Left colon (tissue), 2 donors: Measurements from ENCODE around the gene RNF111. TPM values are rescaled to one million over a fixed set of nuclear protein-coding genes. Genes with fewer than 3 reads are reported as not detected.
A peak's percentile ranks its signal among the peaks of the same experiment; 100 is the strongest.
"Not testable (repeated sequence)": the region's sequence is repeated elsewhere in the genome, so short reads cannot be mapped to it uniquely, and the experiment has no call there.

Experiments
- ATAC-seq: fragments of 200-7000 bp; cut with Tn5 transposase; one replicate; pipeline ENCODE4 v1.9.1; 2020; ENCODE audit warnings: mild to moderate bottlenecking, moderate library complexity
- DNase-seq, 2 donors: peaks; one replicate each; pipeline ENCODE4 v3.0.0-alpha.2; 2020
- intact Hi-C, 2 donors: fragments of 100-400 bp; cut with DNase I in 1 of 2; cut with micrococcal nuclease in 1 of 2; formaldehyde crosslinking; loops; one replicate each; pipeline versions ENCODE4 v1.11.2 to v1.14.0; 2022; cut with DNase I, micrococcal nuclease
- total RNA-seq, 2 donors: library from RNA; stranded (reverse); fragmentation: NEBNext Ultra II Directional; extraction: Animal tissue kit (Norgen Biotek cat#: 25700); gene quantifications; one replicate each; pipeline ENCODE4 v1.2.1, GENCODE V29; 2021
- donor health status: DM: no; HTN: no; CAD: no.
- donor health status: DM: yes; HTN: yes; CAD: no.

Gene RNF111
- total RNA-seq, 2 donors from 2014 or later, result 27.0 to 31.1 TPM

DNA sequence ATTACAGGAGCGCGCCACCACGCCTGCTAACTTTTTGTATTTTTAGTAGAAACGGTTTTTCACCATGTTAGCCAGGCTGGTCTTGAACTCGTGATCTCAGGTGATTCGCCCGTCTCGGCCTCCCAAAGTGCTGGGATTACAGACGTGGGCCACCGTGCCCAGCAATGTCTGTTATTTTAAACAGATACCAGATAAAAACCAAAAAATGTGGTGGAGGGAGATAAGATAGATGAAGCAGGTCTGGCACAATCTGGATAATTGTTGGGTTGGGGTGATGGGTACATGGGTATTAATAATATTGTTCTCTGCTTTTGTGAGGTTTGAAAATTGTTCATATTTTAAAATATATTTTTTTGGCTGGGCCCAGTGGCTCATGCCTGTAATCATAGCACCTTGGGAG, 4.7 kb downstream of the RNF111 start:
- ATAC-seq (no peak), DNase-seq (no peak)
- intact Hi-C loops, result no loop called here

DNA sequence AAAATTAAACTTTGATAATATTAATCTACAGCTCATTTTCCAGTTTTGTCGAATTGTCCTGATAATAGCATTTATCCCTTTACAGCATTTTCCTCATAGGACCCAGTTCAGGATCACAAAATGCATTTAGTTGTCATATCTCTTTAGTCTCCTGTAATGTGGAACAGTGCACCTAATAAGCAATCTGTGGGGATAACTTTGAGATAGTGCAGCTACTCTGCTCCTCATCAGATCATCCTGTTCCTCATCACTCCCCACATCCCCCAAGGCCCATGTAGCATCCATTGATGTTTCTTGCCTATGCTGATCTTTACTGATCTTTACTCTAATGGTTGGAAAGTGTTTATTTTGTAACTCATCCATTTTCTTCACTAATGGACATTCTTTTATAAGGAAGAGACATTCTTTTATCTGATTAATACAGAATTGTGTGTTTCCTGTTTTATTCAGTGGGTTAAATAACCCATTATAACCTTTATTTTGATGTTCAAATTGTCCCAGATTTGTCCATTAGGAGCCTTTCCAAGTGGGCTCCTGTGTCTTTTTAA, 7.5 kb downstream of the RNF111 start:
- ATAC-seq (no peak), DNase-seq (no peak)
- intact Hi-C loops, result no loop called here

DNA sequence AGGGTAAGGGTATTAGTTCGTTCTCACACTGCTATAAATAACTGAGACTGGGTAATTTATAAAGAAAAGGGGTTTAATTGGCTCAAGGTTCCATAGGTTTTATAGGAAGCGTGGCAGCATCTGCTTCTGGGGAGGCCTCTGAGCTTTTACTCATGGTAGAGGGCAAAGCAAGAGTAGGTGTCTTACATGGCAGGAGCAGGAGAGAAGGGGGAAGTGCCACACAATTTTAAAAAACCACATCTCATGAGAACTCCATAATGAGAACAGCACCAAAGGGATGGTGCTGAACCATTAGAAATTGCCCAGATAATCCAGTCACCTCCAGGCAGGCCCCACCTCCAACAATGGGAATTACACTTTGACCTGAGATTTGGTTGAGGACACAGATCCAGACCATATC, 12.2 kb downstream of the RNF111 start:
- no peak for ATAC-seq
- no peak for DNase-seq

DNA sequence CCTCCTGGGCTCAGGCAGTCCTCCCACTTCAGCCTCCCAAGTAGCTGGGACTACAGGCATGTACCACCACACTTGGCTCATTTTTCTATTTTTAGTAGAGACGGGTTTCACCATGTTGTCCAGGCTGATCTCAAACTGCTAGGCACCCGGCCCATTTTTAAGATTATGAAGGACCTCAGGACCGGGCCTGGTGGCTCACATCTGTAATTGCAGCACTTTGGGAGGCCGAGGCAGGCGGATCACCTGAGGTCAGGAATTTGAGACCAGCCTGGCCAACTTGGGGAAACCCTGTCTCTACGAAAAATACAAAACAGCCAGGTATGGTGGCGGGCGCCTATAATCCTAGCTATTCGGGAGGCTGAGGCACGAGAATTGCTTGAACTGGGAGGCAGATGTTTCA, 12.8 kb downstream of the RNF111 start:
- intact Hi-C loops, ATAC-seq, DNase-seq: not testable (repeated sequence)

More for the DNA sequence above, 12.2 kb downstream of the RNF111 start:
- intact Hi-C loops, result no loop called here

DNA sequence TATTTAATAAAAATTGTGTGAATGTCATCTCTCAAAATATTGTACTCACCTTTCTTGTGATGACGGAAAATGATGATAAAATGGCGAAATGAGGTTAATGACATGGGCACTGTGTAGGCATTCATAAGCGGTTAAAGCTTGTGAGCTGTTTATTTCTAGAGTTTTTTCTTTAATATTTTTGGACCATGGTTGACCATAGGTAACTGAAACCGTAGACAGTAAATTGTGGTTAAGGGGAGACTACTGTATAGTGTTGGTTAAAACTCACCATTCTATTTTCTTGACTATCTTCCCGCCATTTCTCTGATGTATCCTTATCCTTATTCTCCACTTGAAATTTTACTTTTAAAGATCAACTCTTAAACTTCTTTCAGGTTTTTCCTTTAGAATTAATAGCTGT, 14.5 kb downstream of the RNF111 start:
- intact Hi-C loops, result no loop called here
- ATAC-seq (no peak), DNase-seq (no peak)

DNA sequence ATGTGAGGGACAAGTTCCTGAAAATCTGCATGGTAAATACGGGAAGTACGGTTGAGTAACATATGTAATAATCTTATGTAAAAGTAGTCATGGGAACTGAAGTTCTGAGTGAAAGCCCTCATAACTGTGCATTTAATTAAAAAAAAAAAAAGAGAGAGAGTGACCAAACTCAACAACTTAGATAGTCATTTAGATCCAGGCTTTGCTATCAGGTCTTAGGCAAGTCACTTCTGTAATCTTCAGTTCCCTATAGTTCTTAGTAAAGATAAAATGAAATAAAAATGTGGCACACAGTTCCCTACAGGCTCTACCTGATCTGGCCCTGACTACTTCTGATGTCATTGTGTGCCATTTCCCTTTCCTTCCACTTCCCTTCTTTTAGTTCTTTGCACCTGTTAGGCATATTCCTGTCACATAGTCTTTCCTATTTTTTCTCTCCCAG, 15.0 kb downstream of the RNF111 start:
- DNase-seq (no peak), ATAC-seq (peak; percentile 18)
- intact Hi-C loops, result no loop called here

DNA sequence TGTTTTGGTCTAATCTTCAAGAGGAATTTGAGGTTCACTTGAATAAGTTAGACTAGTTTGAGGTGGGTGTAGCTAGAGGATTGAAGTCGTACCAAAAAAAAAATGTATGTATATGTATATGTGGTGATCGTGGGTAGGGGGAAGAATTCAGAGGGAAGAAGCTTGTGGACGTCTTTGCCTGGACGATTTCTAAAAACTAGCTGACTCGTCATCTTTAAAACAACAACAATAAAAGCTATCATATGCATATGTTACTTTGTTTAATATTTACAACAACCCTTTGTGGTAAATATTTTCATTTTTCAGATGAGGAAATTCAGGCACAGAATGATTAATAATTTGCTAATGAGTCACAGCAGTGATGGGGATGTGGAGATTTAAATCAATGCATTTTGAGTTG, 18.1 kb downstream of the RNF111 start:
- ATAC-seq (no peak), DNase-seq (no peak)
- intact Hi-C loops, result no loop called here

DNA sequence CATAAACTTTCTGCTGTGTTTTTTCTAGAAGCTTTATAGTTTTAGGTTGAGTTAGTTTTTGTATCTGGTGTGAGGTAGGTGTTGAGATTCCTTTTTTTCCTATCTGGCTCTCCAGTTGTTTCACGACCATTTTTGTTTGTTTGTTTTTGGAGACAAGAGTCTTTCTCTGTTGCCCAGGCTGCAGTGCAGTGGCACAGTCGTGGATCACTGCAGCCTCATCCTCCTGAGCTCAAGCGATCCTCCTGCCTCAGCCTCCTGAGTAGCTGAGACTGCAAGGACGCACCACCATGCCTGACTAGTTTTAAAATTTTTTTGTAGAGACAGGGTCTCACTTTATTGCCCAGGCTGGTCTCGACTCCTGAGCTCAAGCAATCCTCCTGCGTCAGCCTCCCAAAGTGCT, 20.6 kb downstream of the RNF111 start:
- ATAC-seq, result no peak
- intact Hi-C loops, result no loop called here

DNA sequence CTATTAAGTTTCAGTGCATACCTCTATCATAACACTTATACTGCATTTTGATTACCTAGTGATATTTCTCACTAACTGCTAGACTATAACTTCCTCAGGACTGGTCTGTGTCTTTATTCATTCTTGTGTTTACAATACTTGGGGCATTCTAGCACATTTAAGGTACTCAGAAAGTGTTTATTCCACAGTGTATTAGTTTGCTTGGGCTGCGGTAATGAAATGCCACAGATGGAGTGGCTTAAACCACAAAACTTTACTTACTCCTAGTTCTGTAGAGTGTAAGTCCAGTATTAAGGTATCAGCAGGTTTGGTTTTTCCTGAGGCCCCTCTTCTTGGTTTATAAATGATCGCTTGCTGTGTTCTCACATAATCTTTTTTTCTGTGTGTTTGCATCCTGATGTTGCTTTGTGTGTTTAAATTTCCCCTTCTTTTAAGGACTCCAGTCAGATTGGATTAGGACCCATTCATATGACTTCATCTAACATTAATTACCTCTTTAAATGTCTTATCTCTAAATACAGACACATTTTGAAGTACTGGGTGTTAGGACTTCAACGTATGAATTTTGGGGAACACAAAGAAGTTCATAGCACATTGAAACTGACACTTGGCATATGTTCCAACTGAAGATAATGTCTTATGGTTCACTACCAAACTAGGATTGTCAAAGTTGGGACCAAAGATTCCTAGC, 23.9 kb downstream of the RNF111 start:
- DNase-seq, result no peak
- no peak for ATAC-seq
- intact Hi-C loops, result no loop called here

More for the DNA sequence above, 20.6 kb downstream of the RNF111 start:
- DNase-seq, result no peak

DNA sequence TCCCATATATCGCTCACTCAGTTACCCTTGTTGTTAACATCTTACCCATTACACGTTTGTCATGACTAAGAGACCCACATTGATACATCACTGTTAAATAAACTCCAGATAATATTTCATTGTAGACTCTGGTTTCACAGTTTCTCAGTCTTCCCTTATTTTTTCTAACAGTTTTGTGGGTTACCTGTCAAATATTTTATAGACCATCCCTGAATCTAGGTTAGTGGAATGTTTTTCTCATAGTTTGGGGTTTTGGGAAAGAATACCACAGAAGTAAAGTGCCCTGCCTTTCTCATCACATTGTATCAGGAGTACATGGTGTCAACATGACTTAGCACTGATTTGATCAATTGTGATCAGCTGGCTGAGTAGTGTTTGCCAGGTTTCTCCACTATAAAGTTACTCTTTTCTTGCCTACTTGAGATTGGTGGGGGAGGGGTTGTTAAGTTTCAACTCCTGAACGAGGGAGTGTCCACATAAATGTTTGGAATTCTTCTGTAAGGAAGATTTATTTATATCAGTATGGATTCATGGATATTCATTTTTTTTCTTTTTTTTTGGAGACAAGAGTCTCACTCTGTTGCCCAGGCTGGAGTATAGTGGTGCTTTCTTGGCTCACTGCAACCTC, 25.9 kb downstream of the RNF111 start:
- DNase-seq (no peak), ATAC-seq (no peak)
- intact Hi-C loops, result no loop called here

DNA sequence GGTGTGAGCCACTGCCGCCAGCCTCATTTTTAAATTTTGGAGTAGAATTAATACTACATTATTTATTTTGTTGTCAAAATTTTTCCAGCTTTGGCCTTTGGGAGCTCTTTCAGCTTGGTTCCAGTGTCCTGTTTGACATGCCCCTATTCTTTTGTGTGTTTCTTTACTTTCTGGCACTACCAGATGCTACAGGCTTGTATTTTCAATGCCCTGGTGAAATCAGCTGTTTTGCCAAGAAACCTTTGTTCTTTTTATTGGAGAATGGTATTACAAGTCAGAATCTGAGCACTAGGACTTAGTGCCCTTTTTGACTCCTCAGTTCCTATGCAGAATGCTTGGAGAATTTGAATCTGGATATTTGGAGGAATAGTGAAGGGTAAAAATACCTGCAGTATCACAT, 26.6 kb downstream of the RNF111 start:
- ATAC-seq (no peak), DNase-seq (no peak)
- intact Hi-C loops, result no loop called here

DNA sequence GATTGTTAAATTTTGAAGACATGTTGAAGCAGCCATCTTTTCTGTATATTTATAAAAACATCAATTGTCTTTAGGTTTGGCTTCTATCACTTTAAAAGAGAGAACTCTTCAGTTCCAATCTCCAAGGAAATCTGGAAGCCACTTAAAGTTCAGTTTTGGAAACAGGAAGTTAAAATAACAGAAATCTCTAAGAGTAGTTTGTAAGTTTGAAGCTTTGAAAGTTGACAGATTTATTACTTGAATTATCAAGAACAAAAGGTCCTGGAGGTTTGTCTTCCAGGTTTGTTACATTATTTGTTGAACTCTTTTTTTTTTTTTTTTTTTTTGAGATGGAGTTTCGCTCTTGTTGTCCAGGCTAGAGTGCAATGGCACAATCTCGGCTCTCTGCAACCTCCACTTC, 30.0 kb downstream of the RNF111 start:
- intact Hi-C loops, result no loop called here

DNA sequence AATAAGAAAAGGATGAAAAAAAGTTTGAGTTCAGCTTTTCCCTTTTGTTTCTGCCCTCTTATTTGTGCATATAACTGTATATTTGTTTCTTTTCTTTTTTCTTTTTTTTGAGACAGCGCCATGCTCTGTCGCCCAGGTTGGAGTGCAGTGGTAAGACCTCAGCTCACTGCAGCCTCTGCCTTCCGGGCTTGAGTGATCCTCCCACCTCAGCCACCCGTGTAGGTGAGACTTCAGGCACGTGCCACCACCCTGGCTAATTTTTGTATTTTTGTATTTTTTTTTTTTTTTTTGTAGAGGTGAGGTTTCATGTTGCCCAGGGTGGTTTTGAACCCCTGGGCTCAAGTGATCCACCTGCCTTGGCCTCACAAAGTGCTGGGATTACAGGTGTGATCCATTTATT, 31.4 kb downstream of the RNF111 start:
- DNase-seq, result no peak
- no peak for ATAC-seq
- intact Hi-C loops, result no loop called here

More for the DNA sequence above, 30.0 kb downstream of the RNF111 start:
- ATAC-seq, result no peak
- DNase-seq, result no peak

DNA sequence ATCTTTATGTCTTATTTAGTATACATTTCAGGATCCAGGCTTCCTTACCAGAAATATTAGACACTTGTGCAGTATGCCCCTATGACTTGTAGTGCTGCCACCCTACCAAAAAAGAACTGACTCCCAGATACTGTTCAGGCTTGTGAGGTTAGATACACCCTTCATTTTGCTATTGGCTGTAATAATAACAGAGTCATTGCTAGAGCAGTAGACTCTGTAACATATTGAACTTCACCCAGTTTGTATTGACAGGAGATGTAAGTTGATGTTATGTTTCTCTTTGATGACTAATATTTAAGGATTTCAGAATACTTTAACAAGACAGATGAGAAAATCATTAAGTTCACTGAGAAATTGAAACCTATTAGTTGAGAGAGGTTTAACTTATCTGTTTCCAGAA, 32.9 kb downstream of the RNF111 start:
- no peak for ATAC-seq
- intact Hi-C loops, result no loop called here
- DNase-seq, result no peak

DNA sequence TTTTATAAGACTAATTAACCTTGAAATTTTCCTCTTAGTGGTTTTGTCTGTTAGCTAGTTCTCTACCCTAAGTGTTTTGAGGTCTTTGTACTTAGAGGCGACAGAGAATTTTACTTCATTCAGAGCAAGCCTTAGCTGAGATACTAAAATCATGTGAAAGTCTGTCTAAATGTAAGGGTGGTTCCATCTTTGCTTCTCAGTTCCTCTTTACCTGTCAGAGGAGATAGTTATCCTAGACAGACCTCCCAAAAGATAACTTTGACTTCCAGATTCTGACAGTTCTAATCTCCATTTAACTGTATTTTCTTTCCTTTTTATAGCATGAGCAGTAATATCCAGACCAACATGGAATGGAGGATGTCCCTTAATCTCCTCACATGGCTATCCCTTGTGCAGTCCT, 34.7 kb downstream of the RNF111 start:
- DNase-seq (no peak), ATAC-seq (no peak)
- intact Hi-C loops, result no loop called here

DNA sequence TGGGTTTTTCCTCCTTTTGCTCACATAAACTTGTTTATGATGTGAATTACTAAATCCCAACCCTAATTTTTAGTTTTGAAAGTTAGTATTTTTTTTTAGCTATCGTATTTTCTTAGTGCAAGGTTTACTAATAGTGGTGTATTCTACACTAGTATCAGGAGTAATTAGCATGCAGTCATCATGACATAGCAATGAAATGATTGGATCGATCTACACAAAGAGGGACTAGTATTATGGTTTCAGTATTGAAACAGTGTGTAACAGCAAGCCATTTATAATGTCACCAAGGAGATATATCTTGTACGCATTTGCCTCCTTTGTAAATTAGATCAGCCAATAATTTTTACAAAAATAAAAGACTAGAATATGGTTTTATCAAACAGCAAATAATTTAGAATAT, 38.7 kb downstream of the RNF111 start:
- DNase-seq (no peak), ATAC-seq (no peak)
- intact Hi-C loops, result no loop called here

DNA sequence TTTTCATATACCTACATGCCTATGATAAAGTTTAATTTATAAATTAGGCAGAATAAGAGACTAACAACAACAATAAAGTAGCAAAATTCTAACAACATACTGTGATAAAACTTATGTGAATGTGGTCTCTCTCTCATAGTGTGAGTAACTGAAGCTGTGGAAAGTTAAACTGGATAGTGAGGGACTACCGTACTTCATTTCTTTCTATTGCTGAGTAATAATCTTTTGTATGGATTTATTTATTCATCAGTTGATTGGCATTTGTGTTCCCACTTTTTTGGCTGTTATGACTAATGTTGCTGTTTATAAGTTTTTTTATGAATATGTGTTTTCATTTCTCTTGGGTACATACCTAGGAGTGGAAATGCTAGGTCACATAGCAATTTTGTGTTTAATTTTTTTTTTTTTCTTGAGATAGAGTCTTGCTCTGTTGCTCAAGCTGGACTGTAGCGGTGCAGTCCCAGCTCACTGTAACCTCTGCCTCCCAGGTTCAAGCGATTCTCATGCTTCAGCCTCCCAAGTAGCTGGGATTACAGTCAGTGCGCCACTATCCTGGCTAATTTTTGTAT, 41.0 kb downstream of the RNF111 start:
- no peak for ATAC-seq
- intact Hi-C loops, result no loop called here

DNA sequence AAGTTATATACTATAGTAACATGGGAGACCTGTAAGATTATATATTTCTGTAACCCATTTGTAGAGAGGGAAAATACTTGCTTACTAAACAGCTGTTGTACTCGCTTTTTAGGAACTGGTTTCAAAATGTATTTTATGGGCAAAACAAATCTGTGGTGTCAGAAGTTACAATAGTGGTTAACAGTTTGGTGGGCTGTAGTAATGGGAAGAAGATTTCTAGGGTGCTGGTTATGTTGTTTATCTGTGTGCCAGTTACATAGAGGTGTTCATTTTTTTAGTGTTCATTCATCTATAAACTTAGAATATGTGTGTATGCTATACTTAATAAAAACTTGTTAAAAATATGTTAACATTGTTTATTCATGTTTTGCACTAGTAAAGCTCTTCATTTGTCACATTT, 42.1 kb downstream of the RNF111 start:
- intact Hi-C loops, result no loop called here
- no peak for DNase-seq
- no peak for ATAC-seq

More for the DNA sequence above, 41.0 kb downstream of the RNF111 start:
- no peak for DNase-seq

DNA sequence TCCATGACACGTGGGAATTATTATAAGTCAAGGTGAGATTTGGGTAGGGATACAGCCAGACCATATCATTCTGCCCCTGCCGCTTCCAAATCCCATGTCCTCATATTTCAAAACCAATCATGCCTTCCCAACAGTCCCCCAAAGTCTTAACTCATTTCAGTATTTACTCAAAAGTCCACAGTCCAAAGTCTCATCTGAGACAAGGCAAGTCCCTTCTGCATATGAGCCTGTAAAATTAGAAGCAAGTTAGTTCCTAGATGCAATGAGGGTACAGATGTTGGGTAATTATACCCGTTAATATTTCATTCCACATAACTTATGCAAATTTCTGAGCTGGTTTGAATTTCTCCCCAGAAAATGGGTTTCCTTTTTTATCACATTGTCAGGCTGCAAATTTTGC, 47.7 kb downstream of the RNF111 start:
- ATAC-seq (peak; percentile 61), DNase-seq (no peak)
- intact Hi-C loops, result no loop called here

DNA sequence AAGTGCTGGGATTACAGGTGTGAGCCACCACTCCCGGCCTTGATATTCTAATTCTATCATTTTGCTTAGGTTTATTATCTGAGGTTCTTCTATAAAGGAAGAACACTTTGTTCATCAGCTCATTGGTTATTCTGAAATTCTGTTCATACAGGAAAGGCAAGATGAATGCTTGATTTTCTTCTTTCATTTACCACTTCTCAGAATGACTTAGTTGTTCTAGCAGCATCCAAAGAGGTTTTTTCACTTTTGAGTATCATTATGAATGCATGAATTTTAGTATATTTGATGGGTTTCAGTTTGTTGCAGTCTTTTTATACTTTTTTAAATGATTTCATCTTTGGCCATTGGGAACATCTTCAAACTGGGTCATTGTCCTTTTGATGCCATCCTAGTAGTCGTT, 51.8 kb downstream of the RNF111 start:
- intact Hi-C loops, result no loop called here
- DNase-seq, result no peak
- ATAC-seq, result no peak
